D341Med (cell line): ENCODE measurements around the gene SLC6A12.
"Not testable (repeated sequence)": the region's sequence is repeated elsewhere in the genome, so short reads cannot be mapped to it uniquely, and the experiment has no call there.

Source experiments
- DNase-seq: peaks from one replicate; pipeline ENCODE4 v3.0.0; 2012; ENCODE audit warnings: low spot score

The SLC6A12 gene

GRCh38 chr12:214003-214741, at the start of gene SLC6A12:
TSS of gene SLC6A12 (minus strand) at chr12:214157. CDS start at chr12:209986, 4,171 bp downstream.
- DNase-seq: no peak

GRCh38 chr12:263574-263973, 49.6 kb upstream of the SLC6A12 start:
- DNase-seq: no peak

GRCh38 chr12:262817-263216, 48.9 kb upstream of the SLC6A12 start, which contains the start of gene SLC6A13:
TSS of gene SLC6A13 (minus strand) at chr12:262836. CDS start at chr12:260052, 2,784 bp downstream.
- DNase-seq: no peak

GRCh38 chr12:262113-262512, 48.2 kb upstream of the SLC6A12 start:
- no peak for DNase-seq

- DNase-seq: no peak
These were observed 43.8 kb upstream of the SLC6A12 start for GRCh38 chr12:257521-258321.

GRCh38 chr12:256958-257357, 43.0 kb upstream of the SLC6A12 start:
- no peak for DNase-seq

- no peak for DNase-seq
These were observed 42.3 kb upstream of the SLC6A12 start for GRCh38 chr12:256225-256624.

- no peak for DNase-seq
These were observed 41.0 kb upstream of the SLC6A12 start for GRCh38 chr12:254912-255311.

- DNase-seq: no peak
These were observed 40.1 kb upstream of the SLC6A12 start for GRCh38 chr12:254039-254438.

- no peak for DNase-seq
These were observed 39.3 kb upstream of the SLC6A12 start for GRCh38 chr12:253116-253831.

- DNase-seq: no peak
These were observed 38.7 kb upstream of the SLC6A12 start for GRCh38 chr12:252636-253035.

- no peak for DNase-seq
These were observed 33.3 kb upstream of the SLC6A12 start for GRCh38 chr12:247271-247670.

- peak; percentile 7 for DNase-seq
These were observed 29.4 kb upstream of the SLC6A12 start for GRCh38 chr12:243381-243780.

GRCh38 chr12:242496-242895, 28.5 kb upstream of the SLC6A12 start:
- peak; percentile 5 for DNase-seq

- peak; percentile 3 for DNase-seq
These were observed 27.3 kb upstream of the SLC6A12 start for GRCh38 chr12:241266-241665.

GRCh38 chr12:240566-240965, 26.6 kb upstream of the SLC6A12 start:
- DNase-seq: peak; percentile 13

GRCh38 chr12:238736-239398, 24.9 kb upstream of the SLC6A12 start:
- DNase-seq: peak; percentile 14

- peak; percentile 3 for DNase-seq
These were observed 24.2 kb upstream of the SLC6A12 start for GRCh38 chr12:238116-238515.

GRCh38 chr12:237026-237815, 23.3 kb upstream of the SLC6A12 start:
- peak; percentile 24 for DNase-seq

- no peak for DNase-seq
These were observed 22.5 kb upstream of the SLC6A12 start for GRCh38 chr12:236445-236844.

GRCh38 chr12:235967-236366, 22.0 kb upstream of the SLC6A12 start:
- not testable (repeated sequence) for DNase-seq
